Large intestine (tissue), 3 donors: Measurements from ENCODE around the gene SLCO4A1. TPM values are rescaled to one million over a fixed set of nuclear protein-coding genes. Genes with fewer than 3 reads are reported as not detected.

Experiments
- DNase-seq, 2 donors: peaks; one replicate each; pipeline versions ENCODE4 v3.0.0 to v3.0.0-alpha.2; 2013
- H3K27ac ChIP-seq: one replicate; pipeline ENCODE4 v1.5.1; 2013; ENCODE audit warnings: low read length
- H3K27me3 ChIP-seq: 2 replicates; pipeline ENCODE4 v1.6.1; 2013; ENCODE audit warnings: low read length; ENCODE audit not compliant: control insufficient read depth, insufficient read depth
- H3K36me3 ChIP-seq: 2 replicates; pipeline ENCODE4 v1.6.1; 2013; ENCODE audit warnings: low read length; ENCODE audit not compliant: control insufficient read depth, insufficient read depth
- H3K4me1 ChIP-seq: one replicate; pipeline ENCODE4 v1.6.1; 2013; ENCODE audit warnings: low read length; ENCODE audit not compliant: control insufficient read depth, insufficient read depth
- H3K4me3 ChIP-seq: one replicate; pipeline ENCODE4 v1.5.1; 2013; ENCODE audit warnings: low read length
- H3K9me3 ChIP-seq: one replicate; pipeline ENCODE4 v1.6.1; 2013; ENCODE audit warnings: mild to moderate bottlenecking, low read depth, low read length, moderate library complexity; ENCODE audit not compliant: control insufficient read depth
- WGBS: methylation state at CpG from one replicate; pipeline ENCODE4 v1.1.5; 2013; ENCODE audit warnings: low lambda C conversion rate; ENCODE audit not compliant: insufficient coverage; 5-methylcytosine and 5-hydroxymethylcytosine counted together
- polyA plus RNA-seq: library from polyadenylated mRNA; unstranded; fragments of 120-200 nt; gene quantifications from one replicate; pipeline ENCODE4 v1.2.1, GENCODE V29; 2013

SLCO4A1 gene
- polyA plus RNA-seq, 1 donor = 1.4 TPM

GRCh38 chr20:62710886-62711702 is 68.8 kb downstream of the SLCO4A1 start:
- no peak overlapping the region for H3K4me3 ChIP-seq
- H3K36me3 ChIP-seq = no peaks in the 10 kb centered on the region
- no peak overlapping the region for H3K27ac ChIP-seq
- H3K9me3 ChIP-seq = peaks cover 8% of the 10 kb centered on the region
- no peak for DNase-seq
- peaks cover 61% of the 10 kb centered on the region for H3K27me3 ChIP-seq
- WGBS = no CpG with 5 or more reads among the region's 23 CpGs
- no peaks in the 10 kb centered on the region for H3K4me1 ChIP-seq

DNA sequence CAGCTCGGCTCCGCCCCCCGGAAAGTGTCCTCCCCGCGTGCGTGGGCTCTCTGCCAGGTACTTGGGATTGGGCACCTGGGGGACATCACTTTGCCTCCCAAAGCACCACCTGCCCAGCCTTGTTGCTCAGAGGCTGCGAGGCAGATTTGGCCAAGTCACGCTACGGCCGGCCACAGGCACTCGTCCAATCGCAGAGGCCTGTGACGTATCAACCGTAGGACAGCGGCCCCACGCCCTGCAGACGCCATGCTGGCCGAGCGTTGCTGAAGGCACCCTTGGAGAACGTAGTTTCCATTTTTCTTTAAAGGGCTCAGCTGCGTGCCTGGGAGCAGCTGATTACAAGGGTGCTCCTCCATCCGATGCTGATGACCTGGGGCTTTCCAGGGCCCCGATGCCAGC is 69.4 kb downstream of the SLCO4A1 start:
- DNase-seq = no peak

DNA sequence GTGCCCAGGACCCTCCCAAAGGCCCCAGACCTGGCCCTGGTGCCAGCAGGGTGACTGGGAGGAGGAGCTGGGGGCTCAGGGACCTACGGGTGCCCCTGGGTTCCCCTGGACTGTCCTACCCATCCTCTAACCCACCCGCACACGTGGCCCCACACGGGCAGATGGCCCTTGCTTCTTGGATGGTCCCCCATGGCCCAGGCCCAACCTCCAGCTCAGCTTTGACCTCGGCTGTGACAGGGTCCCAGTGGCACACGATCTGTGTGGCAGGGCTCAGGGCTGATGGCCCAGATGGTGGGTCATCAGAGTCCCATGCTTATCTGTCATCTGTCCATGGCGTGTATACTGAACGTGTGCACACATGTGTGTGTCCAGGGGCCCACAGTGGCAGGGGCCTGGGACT is 70.3 kb downstream of the SLCO4A1 start:
- WGBS = no CpG with 5 or more reads among the region's 8 CpGs
- peaks cover 53% of the 10 kb centered on the region for H3K27me3 ChIP-seq
- no peaks in the 10 kb centered on the region for H3K36me3 ChIP-seq
- no peak overlapping the region for H3K27ac ChIP-seq
- DNase-seq = no peak
- H3K9me3 ChIP-seq = peaks cover 8% of the 10 kb centered on the region
- no peaks in the 10 kb centered on the region for H3K4me1 ChIP-seq
- H3K4me3 ChIP-seq = no peak overlapping the region

More for the DNA sequence above, 69.4 kb downstream of the SLCO4A1 start:
- H3K4me1 ChIP-seq = no peaks in the 10 kb centered on the region
- no peak overlapping the region for H3K27ac ChIP-seq
- WGBS = no CpG with 5 or more reads among the region's 23 CpGs
- no peaks in the 10 kb centered on the region for H3K36me3 ChIP-seq
- peaks cover 8% of the 10 kb centered on the region for H3K9me3 ChIP-seq
- H3K4me3 ChIP-seq = no peak overlapping the region
- H3K27me3 ChIP-seq = peaks cover 61% of the 10 kb centered on the region

- Histone ChIP-seq H3K9me3 (peaks cover 8% of the 10 kb centered on the region), H3K4me3 (no peak overlapping the region), H3K27me3 (peaks cover 42% of the 10 kb centered on the region), H3K27ac (no peak overlapping the region), H3K4me1 (no peaks in the 10 kb centered on the region), H3K36me3 (no peaks in the 10 kb centered on the region)
- DNase-seq = no peak
- WGBS = no CpG with 5 or more reads among the region's 10 CpGs
Measured at GRCh38 chr20:62714006-62714405, 71.7 kb downstream of the SLCO4A1 start.

- H3K27ac ChIP-seq = no peak overlapping the region
- no peaks in the 10 kb centered on the region for H3K4me1 ChIP-seq
- H3K4me3 ChIP-seq = no peak overlapping the region
- peaks cover 35% of the 10 kb centered on the region for H3K27me3 ChIP-seq
- H3K36me3 ChIP-seq = no peaks in the 10 kb centered on the region
- H3K9me3 ChIP-seq = peaks cover 2% of the 10 kb centered on the region
- DNase-seq = no peak
- WGBS = no CpG with 5 or more reads among the region's 6 CpGs
Measured at GRCh38 chr20:62714799-62715198, 72.5 kb downstream of the SLCO4A1 start.

- no peaks in the 10 kb centered on the region for H3K4me1 ChIP-seq
- no CpG with 5 or more reads among the region's 10 CpGs for WGBS
- no peak overlapping the region for H3K4me3 ChIP-seq
- no peaks in the 10 kb centered on the region for H3K9me3 ChIP-seq
- H3K27ac ChIP-seq = no peak overlapping the region
- DNase-seq = no peak
- H3K27me3 ChIP-seq = peaks cover 31% of the 10 kb centered on the region
- no peaks in the 10 kb centered on the region for H3K36me3 ChIP-seq
Measured at GRCh38 chr20:62715201-62715600, 72.9 kb downstream of the SLCO4A1 start.

- Histone ChIP-seq H3K4me1 (no peaks in the 10 kb centered on the region), H3K27ac (no peak overlapping the region), H3K4me3 (no peak overlapping the region), H3K27me3 (peaks cover 20% of the 10 kb centered on the region), H3K9me3 (no peaks in the 10 kb centered on the region), H3K36me3 (no peaks in the 10 kb centered on the region)
- DNase-seq = no peak
- WGBS = no CpG with 5 or more reads among the region's 30 CpGs
Measured at GRCh38 chr20:62716198-62716940, 74.1 kb downstream of the SLCO4A1 start.

DNA sequence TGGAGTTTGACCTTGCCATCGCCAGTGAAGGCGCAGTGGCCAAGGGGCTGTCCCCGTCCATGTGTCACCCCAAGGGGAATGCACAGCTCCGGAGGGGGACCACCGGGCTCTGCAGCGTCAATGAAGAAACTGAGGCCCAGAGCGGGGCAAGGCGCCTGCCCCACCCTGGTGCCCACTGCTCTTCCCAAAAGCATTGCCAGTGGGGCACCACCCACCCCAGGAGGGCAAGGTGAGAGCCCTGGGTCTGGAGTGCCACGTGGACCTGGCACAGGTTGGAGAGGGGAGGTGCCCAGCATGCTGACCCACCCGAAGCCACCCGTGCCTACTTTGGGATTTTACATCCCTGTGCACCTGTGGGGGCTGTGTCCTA is 74.6 kb downstream of the SLCO4A1 start:
- H3K9me3 ChIP-seq = no peaks in the 10 kb centered on the region
- no peak for DNase-seq
- no peaks in the 10 kb centered on the region for H3K36me3 ChIP-seq
- no peaks in the 10 kb centered on the region for H3K4me1 ChIP-seq
- no peak overlapping the region for H3K27ac ChIP-seq
- H3K4me3 ChIP-seq = no peak overlapping the region
- H3K27me3 ChIP-seq = peaks cover 20% of the 10 kb centered on the region
- no CpG with 5 or more reads among the region's 11 CpGs for WGBS

- no peak for DNase-seq
- Histone ChIP-seq H3K4me1 (no peaks in the 10 kb centered on the region), H3K9me3 (no peaks in the 10 kb centered on the region), H3K27me3 (peaks cover 18% of the 10 kb centered on the region), H3K27ac (no peak overlapping the region), H3K36me3 (no peaks in the 10 kb centered on the region), H3K4me3 (no peak overlapping the region)
- WGBS = no CpG with 5 or more reads among the region's 18 CpGs
Measured at GRCh38 chr20:62717933-62718332, 75.6 kb downstream of the SLCO4A1 start.

- Histone ChIP-seq H3K4me3 (no peak overlapping the region), H3K9me3 (no peaks in the 10 kb centered on the region), H3K27ac (no peak overlapping the region), H3K4me1 (no peaks in the 10 kb centered on the region), H3K36me3 (no peaks in the 10 kb centered on the region), H3K27me3 (peaks cover 15% of the 10 kb centered on the region)
- no peak for DNase-seq
- 80% methylated on average over 1 of the region's 12 CpGs for WGBS
Measured at GRCh38 chr20:62718546-62718945, 76.2 kb downstream of the SLCO4A1 start.
